Lower leg skin (tissue), 3 donors: ENCODE results near the gene SHISA4.

Source experiments
- POLR2A ChIP-seq, 2 donors: fragments of 450-650 bp; IDR thresholded peaks; one replicate each; pipeline ENCODE4 v1.6.1; 2016 to 2017; ENCODE audit warnings: antibody characterized with exemption in 2 of 2, mild to moderate bottlenecking in 1 of 2, moderate library complexity in 1 of 2
- TF ChIP-seq, protein P1 (sequence below), 3 donors: fragments of 450-650 bp; IDR thresholded peaks; one replicate each; pipeline ENCODE4 v1.5.1; 2016; ENCODE audit warnings: antibody characterized with exemption in 3 of 3, mild to moderate bottlenecking in 3 of 3, moderate library complexity in 2 of 3

GRCh38 chr1:201925301-201925567 lies 36.5 kb downstream of the SHISA4 start:
- TF ChIP-seq, protein P1, sequence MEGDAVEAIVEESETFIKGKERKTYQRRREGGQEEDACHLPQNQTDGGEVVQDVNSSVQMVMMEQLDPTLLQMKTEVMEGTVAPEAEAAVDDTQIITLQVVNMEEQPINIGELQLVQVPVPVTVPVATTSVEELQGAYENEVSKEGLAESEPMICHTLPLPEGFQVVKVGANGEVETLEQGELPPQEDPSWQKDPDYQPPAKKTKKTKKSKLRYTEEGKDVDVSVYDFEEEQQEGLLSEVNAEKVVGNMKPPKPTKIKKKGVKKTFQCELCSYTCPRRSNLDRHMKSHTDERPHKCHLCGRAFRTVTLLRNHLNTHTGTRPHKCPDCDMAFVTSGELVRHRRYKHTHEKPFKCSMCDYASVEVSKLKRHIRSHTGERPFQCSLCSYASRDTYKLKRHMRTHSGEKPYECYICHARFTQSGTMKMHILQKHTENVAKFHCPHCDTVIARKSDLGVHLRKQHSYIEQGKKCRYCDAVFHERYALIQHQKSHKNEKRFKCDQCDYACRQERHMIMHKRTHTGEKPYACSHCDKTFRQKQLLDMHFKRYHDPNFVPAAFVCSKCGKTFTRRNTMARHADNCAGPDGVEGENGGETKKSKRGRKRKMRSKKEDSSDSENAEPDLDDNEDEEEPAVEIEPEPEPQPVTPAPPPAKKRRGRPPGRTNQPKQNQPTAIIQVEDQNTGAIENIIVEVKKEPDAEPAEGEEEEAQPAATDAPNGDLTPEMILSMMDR (IDR thresholded peaks at IDR 0.05) = no peak
- TF ChIP-seq POLR2A (IDR thresholded peaks at IDR 0.05) = no peak
